CD4-positive, alpha-beta T cell (primary cell): ENCODE results near the gene AFF3. TPM values are rescaled to one million over a fixed set of nuclear protein-coding genes. Genes with fewer than 3 reads are reported as not detected.

Experiments
- ATAC-seq: fragments of 200-7000 bp; cut with Tn5 transposase; one replicate; pipeline ENCODE4 v1.10.0; 2022; ENCODE audit warnings: mild to moderate bottlenecking; ENCODE audit not compliant: poor library complexity
- CTCF ChIA-PET: fragments of 350-600 bp; sonication (Branson Sonifier 250); formaldehyde crosslinking; loops from one replicate; lab custom pipeline; 2021; ENCODE audit warnings: antibody characterized with exemption, inconsistent platforms; lab: Charles Lee
- POLR2A ChIA-PET: fragments of 350-600 bp; sonication (Branson Sonifier 250); formaldehyde crosslinking; loops from one replicate; lab custom pipeline; 2021; ENCODE audit warnings: antibody characterized with exemption, inconsistent platforms; lab: Charles Lee
- DNase-seq, 14 experiments: peaks; one replicate each; pipeline ENCODE4 v3.0.0-alpha.2; 2013 to 2020; ENCODE audit warnings: mixed read lengths in 2 of 14
- H3K27ac ChIP-seq, 2 donors: one replicate each; pipeline versions ENCODE4 v1.5.1 to v1.7.0; 2013; ENCODE audit warnings: low read length in 2 of 2, low read depth in 1 of 2, mild to moderate bottlenecking in 1 of 2
- H3K27me3 ChIP-seq, 2 experiments: 1 replicate in 1 of 2; 2 replicates in 1 of 2; pipeline versions ENCODE4 v1.6.1 to v1.7.0; 2013; ENCODE audit warnings: low read length in 2 of 2, control low read depth in 1 of 2, mild to moderate bottlenecking in 1 of 2, moderate library complexity in 1 of 2; ENCODE audit not compliant: insufficient read depth in 2 of 2, control insufficient read depth in 1 of 2
- H3K36me3 ChIP-seq: one replicate; pipeline ENCODE4 v1.6.1; 2013; ENCODE audit warnings: low read length, control low read depth; ENCODE audit not compliant: insufficient read depth
- H3K4me1 ChIP-seq: one replicate; pipeline ENCODE4 v1.6.1; 2013; ENCODE audit warnings: low read length, control low read depth; ENCODE audit not compliant: insufficient read depth
- H3K4me3 ChIP-seq: one replicate; pipeline ENCODE4 v1.5.1; 2013; ENCODE audit warnings: mild to moderate bottlenecking, low read length, moderate library complexity
- H3K9me3 ChIP-seq, 2 experiments: 1 replicate in 1 of 2; 2 replicates in 1 of 2; pipeline versions ENCODE4 v1.6.1 to v1.7.0; 2013; ENCODE audit warnings: low read length in 2 of 2, mild to moderate bottlenecking in 2 of 2, control low read depth in 1 of 2, moderate library complexity in 1 of 2; ENCODE audit not compliant: control insufficient read depth in 1 of 2, insufficient read depth in 1 of 2
- H3K27ac Mint-ChIP-seq: one replicate; pipeline ENCODE4 v1.8.0; 2020; ENCODE audit warnings: mixed read lengths
- H3K27me3 Mint-ChIP-seq: one replicate; pipeline ENCODE4 v1.8.0; 2021; ENCODE audit warnings: mixed read lengths
- H3K36me3 Mint-ChIP-seq: one replicate; pipeline ENCODE4 v1.8.0; 2021; ENCODE audit warnings: low read depth, mixed read lengths
- H3K4me1 Mint-ChIP-seq: one replicate; pipeline ENCODE4 v1.8.0; 2021; ENCODE audit warnings: low read depth, mixed read lengths
- H3K4me3 Mint-ChIP-seq: one replicate; pipeline ENCODE4 v1.8.0; 2020; ENCODE audit warnings: mild to moderate bottlenecking, mixed read lengths
- H3K9me3 Mint-ChIP-seq: one replicate; pipeline ENCODE4 v1.8.0; 2020; ENCODE audit warnings: mixed read lengths
- CTCF ChIP-seq: fragments of 200-600 bp; IDR thresholded peaks from one replicate; pipeline ENCODE4 v1.8.0; 2022; ENCODE audit warnings: antibody characterized with exemption, mild to moderate bottlenecking
- intact Hi-C, 2 experiments: fragments of 100-400 bp; cut with DNase I in 1 of 2; cut with micrococcal nuclease in 1 of 2; formaldehyde crosslinking; loops; one replicate each; pipeline versions ENCODE4 v1.15.1 to v1.9.0; 2023 to 2025; cut with DNase I, micrococcal nuclease
- total RNA-seq, 174 experiments: library from RNA in 2 of 174; stranded (reverse) in 2 of 174; gene quantifications; one replicate each; pipeline ENCODE4 v1.2.3 and lab custom pipeline; 2021 to 2026

AFF3 gene
- total RNA-seq, 2 experiments from 2014 or later, result 15.4 to 15.7 TPM

GRCh38 chr2:100042562-100042961, 99.8 kb downstream of the AFF3 start:
- intact Hi-C loops, result no loop called here
- H3K27me3 Mint-ChIP-seq, result no peaks in the 10 kb centered on the region
- Histone ChIP-seq H3K9me3 (no peaks in the 10 kb centered on the region), H3K27ac (no peak overlapping the region), H3K4me1 (no peaks in the 10 kb centered on the region), H3K27me3 (no peaks in the 10 kb centered on the region), H3K36me3 (no peaks in the 10 kb centered on the region), H3K4me3 (no peak overlapping the region)
- H3K36me3 Mint-ChIP-seq, result no peaks in the 10 kb centered on the region
- ATAC-seq, result no peak
- H3K4me3 Mint-ChIP-seq, result no peak overlapping the region
- CTCF ChIA-PET, result no interaction called here
- H3K27ac Mint-ChIP-seq, result no peak overlapping the region
- POLR2A ChIA-PET, result no interaction called here
- no peaks in the 10 kb centered on the region for H3K4me1 Mint-ChIP-seq
- no peak for DNase-seq
- H3K9me3 Mint-ChIP-seq, result no peaks in the 10 kb centered on the region
- no peak for TF ChIP-seq CTCF

- Histone ChIP-seq H3K4me1 (no peaks in the 10 kb centered on the region), H3K4me3 (no peak overlapping the region), H3K36me3 (no peaks in the 10 kb centered on the region), H3K9me3 (no peaks in the 10 kb centered on the region), H3K27me3 (no peaks in the 10 kb centered on the region), H3K27ac (no peak overlapping the region)
- ChIA-PET CTCF (no interaction called here), POLR2A (no interaction called here)
- no peak for TF ChIP-seq CTCF
- Mint-ChIP-seq H3K27me3 (no peaks in the 10 kb centered on the region), H3K36me3 (no peaks in the 10 kb centered on the region), H3K4me3 (no peak overlapping the region), H3K4me1 (no peaks in the 10 kb centered on the region), H3K9me3 (no peaks in the 10 kb centered on the region), H3K27ac (no peak overlapping the region)
- DNase-seq (no peak), ATAC-seq (no peak)
- intact Hi-C loops, result no loop called here
These were observed 100.4 kb downstream of the AFF3 start for GRCh38 chr2:100041946-100042345.

- no peak overlapping the region for H3K4me3 Mint-ChIP-seq
- H3K9me3 Mint-ChIP-seq, result no peaks in the 10 kb centered on the region
- H3K4me1 Mint-ChIP-seq, result no peaks in the 10 kb centered on the region
- no peak overlapping the region for H3K27ac Mint-ChIP-seq
- Histone ChIP-seq H3K4me1 (no peaks in the 10 kb centered on the region), H3K9me3 (no peaks in the 10 kb centered on the region), H3K27ac (no peak overlapping the region), H3K36me3 (no peaks in the 10 kb centered on the region), H3K27me3 (no peaks in the 10 kb centered on the region), H3K4me3 (no peak overlapping the region)
- H3K36me3 Mint-ChIP-seq, result no peaks in the 10 kb centered on the region
- intact Hi-C loops, result no loop called here
- POLR2A ChIA-PET, result no interaction called here
- no peak for TF ChIP-seq CTCF
- no peak for ATAC-seq
- H3K27me3 Mint-ChIP-seq, result no peaks in the 10 kb centered on the region
- DNase-seq, result no peak
- CTCF ChIA-PET, result no interaction called here
These were observed 101.0 kb downstream of the AFF3 start for GRCh38 chr2:100041385-100041784.
